Sigmoid colon (tissue), 7 donors: ENCODE data around the gene GAD2. TPM values are rescaled to one million over a fixed set of nuclear protein-coding genes. Genes with fewer than 3 reads are reported as not detected.

Experiments used
- DNase-seq: peaks from one replicate; pipeline ENCODE4 v3.0.0-alpha.2; 2019
- H3K27ac ChIP-seq, 4 donors: fragments of 200-600 bp; sonication (generic); one replicate each; pipeline ENCODE4 v1.5.1; 2016 to 2019; ENCODE audit warnings: mild to moderate bottlenecking in 1 of 4
- H3K27me3 ChIP-seq, 3 donors: fragments of 200-600 bp; sonication (generic); one replicate each; pipeline ENCODE4 v1.5.1; 2019; ENCODE audit warnings: mild to moderate bottlenecking in 1 of 3
- H3K36me3 ChIP-seq, 4 donors: fragments of 200-600 bp; sonication (generic); one replicate each; pipeline ENCODE4 v1.5.1; 2016 to 2019
- H3K4me1 ChIP-seq, 4 donors: fragments of 200-600 bp; sonication (generic); one replicate each; pipeline ENCODE4 v1.5.1; 2017 to 2019
- H3K4me3 ChIP-seq, 4 donors: fragments of 200-600 bp; sonication (generic); one replicate each; pipeline ENCODE4 v1.5.1; 2017 to 2019; ENCODE audit warnings: mild to moderate bottlenecking in 2 of 4, moderate library complexity in 1 of 4
- H3K9me3 ChIP-seq, 4 donors: fragments of 200-600 bp in 3 of 4; sonication (generic) in 3 of 4; one replicate each; pipeline versions ENCODE4 v1.5.1 to v1.6.1; 2013 to 2019
- CTCF ChIP-seq, 4 experiments: fragments of 450-650 bp in 3 of 4; fragments of 200-600 bp in 1 of 4; IDR thresholded peaks; one replicate each; pipeline ENCODE4 v1.5.1; 2016 to 2019; ENCODE audit warnings: antibody characterized with exemption in 4 of 4, mild to moderate bottlenecking in 3 of 4, moderate library complexity in 2 of 4
- EP300 ChIP-seq, 4 donors: sonication (generic); formaldehyde crosslinking; IDR thresholded peaks; one replicate each; pipeline ENCODE4 v1.6.1; 2017; ENCODE audit warnings: antibody characterized with exemption in 4 of 4
- POLR2A ChIP-seq, 2 donors: fragments of 450-650 bp; IDR thresholded peaks; one replicate each; pipeline ENCODE4 v1.6.1; 2016; ENCODE audit warnings: antibody characterized with exemption in 2 of 2, mild to moderate bottlenecking in 2 of 2, moderate library complexity in 2 of 2
- POLR2AphosphoS5 ChIP-seq, 4 donors: sonication (generic); formaldehyde crosslinking; IDR thresholded peaks; one replicate each; pipeline ENCODE4 v1.6.1; 2017; ENCODE audit warnings: antibody characterized with exemption in 4 of 4
- WGBS, 2 donors: extraction: QIAGEN DNeasy Blood & Tissue Kit; methylation state at CpG; one replicate each; pipeline ENCODE4 v1.1.7; 2013; 5-methylcytosine and 5-hydroxymethylcytosine counted together
- intact Hi-C: fragments of 100-400 bp; cut with DNase I; formaldehyde crosslinking; loops from one replicate; pipeline ENCODE4 v1.15.1; 2023
- polyA plus RNA-seq, 3 donors: library from polyadenylated mRNA; stranded (reverse); fragments of 200-250 nt; gene quantifications; one replicate each; pipeline ENCODE4 v1.2.3, GENCODE V29; 2013
- total RNA-seq, 4 donors: library from RNA; depleted of rRNA; stranded (reverse); fragments of >200 nt; gene quantifications; one replicate each; pipeline ENCODE4 v1.1.0, GENCODE V29; 2016
- donor health status: healthy with polysubstance abuse.
- donor health status: Bipolar disorder and iron deficiency.
- donor health status: healthy.

GAD2 gene
- total and polyA plus RNA-seq, 7 donors: not detected

- DNase-seq: no peak
- 10 to 20% methylated on average over 12 of the region's 12 CpGs for WGBS, 2 donors
These were observed 4.1 kb upstream of the GAD2 start for GRCh38 chr10:26212511-26212910.

GRCh38 chr10:26213157-26213800 lies 3.3 kb upstream of the GAD2 start:
- no peak for TF ChIP-seq EP300 (IDR thresholded peaks at IDR 0.05)
- TF ChIP-seq CTCF (IDR thresholded peaks at IDR 0.05): no peak
- no peak for TF ChIP-seq POLR2AphosphoS5 (IDR thresholded peaks at IDR 0.05)
- no peak for TF ChIP-seq POLR2A (IDR thresholded peaks at IDR 0.05)
- Histone ChIP-seq H3K36me3 (no peaks in the 10 kb centered on the region), H3K4me1 (peaks cover 0 to 31% (median 27%) of the 10 kb centered on the region in 4 donors), H3K9me3 (no peaks in the 10 kb centered on the region), H3K4me3 (no peak overlapping the region), H3K27ac (no peak overlapping the region), H3K27me3 (peaks cover 34 to 79% (median 66%) of the 10 kb centered on the region in 3 donors)
- 25 to 46% methylated on average over 11 of the region's 11 CpGs for WGBS, 2 donors
- intact Hi-C loops: no loop called here
- no peak for DNase-seq

More at GRCh38 chr10:26212511-26212910, 4.1 kb upstream of the GAD2 start:
- Histone ChIP-seq H3K27me3 (peaks cover 27 to 71% (median 58%) of the 10 kb centered on the region in 3 donors), H3K4me1 (peaks cover 0 to 24% (median 19%) of the 10 kb centered on the region in 4 donors), H3K4me3 (no peak overlapping the region), H3K36me3 (no peaks in the 10 kb centered on the region), H3K27ac (no peak overlapping the region), H3K9me3 (no peaks in the 10 kb centered on the region)
- TF ChIP-seq CTCF (IDR thresholded peaks at IDR 0.05) (no peak), POLR2A (IDR thresholded peaks at IDR 0.05) (no peak), POLR2AphosphoS5 (IDR thresholded peaks at IDR 0.05) (no peak), EP300 (IDR thresholded peaks at IDR 0.05) (no peak)
- intact Hi-C loops: no loop called here

GRCh38 chr10:26214004-26214403 lies 2.6 kb upstream of the GAD2 start:
- DNase-seq: no peak
- no peaks in the 10 kb centered on the region for H3K36me3 ChIP-seq
- no peak overlapping the region for H3K27ac ChIP-seq
- H3K4me1 ChIP-seq: peaks cover 0 to 32% (median 28%) of the 10 kb centered on the region in 4 donors
- H3K4me3 ChIP-seq: no peak overlapping the region
- intact Hi-C loops: no loop called here
- no peak for TF ChIP-seq CTCF (IDR thresholded peaks at IDR 0.05)
- peaks cover 34 to 86% (median 71%) of the 10 kb centered on the region in 3 donors for H3K27me3 ChIP-seq
- no peaks in the 10 kb centered on the region for H3K9me3 ChIP-seq
- 11 to 20% methylated on average over 7 of the region's 7 CpGs for WGBS, 2 donors

GRCh38 chr10:26214551-26215395 lies 1.8 kb upstream of the GAD2 start:
- Histone ChIP-seq H3K27me3 (peaks cover 36 to 94% (median 73%) of the 10 kb centered on the region in 3 donors), H3K27ac (no peak overlapping the region), H3K36me3 (no peaks in the 10 kb centered on the region), H3K4me3 (no peak overlapping the region), H3K4me1 (peaks cover 0 to 32% (median 28%) of the 10 kb centered on the region in 4 donors), H3K9me3 (no peaks in the 10 kb centered on the region)
- DNase-seq: no peak
- 6 to 18% methylated on average over 34 of the region's 34 CpGs for WGBS, 2 donors
- intact Hi-C loops: no loop called here
- TF ChIP-seq POLR2AphosphoS5 (IDR thresholded peaks at IDR 0.05): no peak
- TF ChIP-seq CTCF (IDR thresholded peaks at IDR 0.05): no peak
- TF ChIP-seq EP300 (IDR thresholded peaks at IDR 0.05): no peak
- TF ChIP-seq POLR2A (IDR thresholded peaks at IDR 0.05): no peak
